ENCODE measurements around the gene NT5C1B.

Gene NT5C1B

GRCh38 chr2:18626256-18626668 lies 36.9 kb upstream of the NT5C1B start:
- TF ChIP-seq CTCF (IDR thresholded peaks at IDR 0.05; ENCODE audit: borderline replicate concordance, control extremely low read depth, extremely low read depth, insufficient read depth, missing control alignments), result no peak
- in situ Hi-C loops (cut with MboI; ENCODE audit: low sequenced_read_pairs, unreplicated experiment), result no loop called here
- no peak for DNase-seq (ENCODE audit: low spot score)

DNA sequence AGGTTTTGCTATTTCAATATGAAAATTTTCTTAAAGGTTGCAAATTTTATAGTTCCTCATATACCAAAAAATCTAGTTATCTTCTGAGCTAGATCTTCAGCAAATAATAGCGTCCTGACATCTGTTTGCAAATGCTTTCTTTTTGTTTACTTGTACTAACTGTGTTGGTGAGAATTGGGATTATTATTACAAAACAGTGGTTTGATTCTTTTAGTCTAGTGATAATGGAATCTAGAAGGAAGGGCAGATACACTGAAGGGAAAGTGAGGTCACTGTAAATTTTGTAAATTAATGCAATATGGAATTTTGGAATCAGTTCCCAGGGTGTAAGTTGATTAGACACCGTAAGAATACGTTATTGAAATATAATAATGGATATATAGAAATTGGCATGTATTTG lies 36.2 kb upstream of the NT5C1B start:
- in situ Hi-C loops (cut with MboI; ENCODE audit: low sequenced_read_pairs, unreplicated experiment), result no loop called here
- TF ChIP-seq CTCF (IDR thresholded peaks at IDR 0.05; ENCODE audit: borderline replicate concordance, control extremely low read depth, extremely low read depth, insufficient read depth, missing control alignments), result no peak
- DNase-seq (ENCODE audit: low spot score), result no peak

- TF ChIP-seq CTCF (IDR thresholded peaks at IDR 0.05; ENCODE audit: borderline replicate concordance, control extremely low read depth, extremely low read depth, insufficient read depth, missing control alignments), result no peak
- in situ Hi-C loops (cut with MboI; ENCODE audit: low sequenced_read_pairs, unreplicated experiment), result no loop called here
- DNase-seq (ENCODE audit: low spot score), result no peak
Observed at GRCh38 chr2:18623782-18624181, 34.4 kb upstream of the NT5C1B start.

DNA sequence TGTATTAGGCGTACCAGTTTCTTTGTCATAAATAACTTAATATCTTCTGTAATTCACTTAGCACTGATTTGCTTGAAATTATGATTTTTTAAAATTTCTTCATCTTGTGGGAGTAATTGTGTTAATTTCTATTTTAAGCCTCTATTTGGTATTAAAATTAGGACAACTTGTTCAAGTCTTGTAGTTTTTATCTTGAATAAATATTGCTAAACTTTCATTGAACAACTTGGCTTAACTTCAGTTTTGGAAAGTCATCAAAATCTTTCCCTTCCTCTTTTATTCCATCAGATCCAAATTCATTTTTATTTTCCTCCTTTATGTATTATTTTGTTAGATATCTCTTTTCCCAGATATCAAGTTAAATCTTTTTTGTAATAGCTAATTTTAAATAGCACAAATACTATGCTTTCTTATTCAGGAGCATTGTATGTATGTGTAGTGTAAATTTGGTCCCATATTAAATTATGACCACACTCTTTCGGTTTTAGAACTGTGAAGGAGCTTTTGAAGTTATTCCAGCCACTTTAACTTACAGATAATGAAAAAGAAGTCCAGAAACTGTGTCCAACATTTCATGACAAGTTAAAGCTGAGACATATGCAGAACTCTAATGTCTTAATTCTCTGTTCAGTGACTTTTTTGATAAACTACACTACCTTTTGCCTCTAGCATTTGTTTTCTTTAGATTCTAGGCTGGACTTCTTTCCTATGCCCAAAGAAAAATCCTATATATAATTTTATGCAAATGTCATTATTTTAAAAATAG lies 31.7 kb upstream of the NT5C1B start:
- in situ Hi-C loops (cut with MboI; ENCODE audit: low sequenced_read_pairs, unreplicated experiment), result no loop called here
- DNase-seq (ENCODE audit: low spot score), result no peak
- no peak for TF ChIP-seq CTCF (IDR thresholded peaks at IDR 0.05; ENCODE audit: borderline replicate concordance, control extremely low read depth, extremely low read depth, insufficient read depth, missing control alignments)

DNA sequence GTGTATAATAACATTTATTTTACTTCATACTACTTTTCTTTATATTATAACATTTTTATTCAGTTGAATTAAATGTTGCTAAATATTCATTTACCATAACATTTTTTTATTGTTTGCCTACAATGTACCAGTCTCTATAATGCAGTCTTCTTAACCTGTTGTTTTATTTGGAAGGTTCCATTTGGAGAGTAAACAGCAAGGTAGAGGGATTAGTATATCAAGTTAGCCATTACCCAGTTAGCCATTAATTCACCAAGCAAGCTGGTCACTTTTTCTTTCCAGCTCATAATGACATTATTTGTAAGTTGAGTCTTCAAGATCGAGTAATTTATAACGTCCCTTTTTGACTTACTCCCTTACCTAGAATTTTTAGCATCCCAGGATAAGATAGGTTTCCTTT lies 29.7 kb upstream of the NT5C1B start:
- no peak for TF ChIP-seq CTCF (IDR thresholded peaks at IDR 0.05; ENCODE audit: borderline replicate concordance, control extremely low read depth, extremely low read depth, insufficient read depth, missing control alignments)
- in situ Hi-C loops (cut with MboI; ENCODE audit: low sequenced_read_pairs, unreplicated experiment), result no loop called here
- DNase-seq (ENCODE audit: low spot score), result no peak

DNA sequence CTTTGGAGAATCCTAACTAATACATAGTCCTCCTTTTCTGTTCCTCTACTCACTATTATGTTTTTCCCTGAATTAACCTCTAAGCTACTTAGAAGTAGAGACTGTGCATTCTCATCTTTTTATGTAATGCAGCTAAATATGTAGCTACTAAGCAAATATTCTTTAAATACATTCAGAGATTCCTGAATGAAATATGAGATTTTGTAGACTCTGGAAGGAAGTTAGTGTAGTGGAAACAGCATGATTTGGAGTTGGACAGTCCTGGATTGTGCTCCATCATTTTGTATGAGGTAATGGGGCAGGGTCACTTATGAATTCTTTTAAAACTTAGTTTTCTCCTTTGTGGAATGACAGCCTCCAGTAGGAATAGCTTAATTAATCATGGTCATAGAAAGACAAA lies 24.7 kb upstream of the NT5C1B start:
- in situ Hi-C loops (cut with MboI; ENCODE audit: low sequenced_read_pairs, unreplicated experiment), result no loop called here
- no peak for TF ChIP-seq CTCF (IDR thresholded peaks at IDR 0.05; ENCODE audit: borderline replicate concordance, control extremely low read depth, extremely low read depth, insufficient read depth, missing control alignments)
- no peak for DNase-seq (ENCODE audit: low spot score)

Data from GM13976 (cell line).